Activated CD8-positive, alpha-beta memory T cell treated with anti-CD3 and anti-CD28 coated beads, Interleukin-2, amount 50 U/mL, for 1 hour (primary cell): Measurements from ENCODE around the gene MAMDC2.

Source experiments
- DNase-seq: peaks from one replicate; pipeline ENCODE4 v3.0.0-alpha.2; 2020; ENCODE audit errors: extremely low read depth

MAMDC2 gene

GRCh38 chr9:70107558-70107957 lies 63.9 kb downstream of the MAMDC2 start:
- DNase-seq = no peak

- no peak for DNase-seq
These were observed 64.5 kb downstream of the MAMDC2 start for GRCh38 chr9:70108181-70108580.

- DNase-seq = no peak
These were observed 66.8 kb downstream of the MAMDC2 start for GRCh38 chr9:70110194-70111041.

GRCh38 chr9:70111042-70111602 lies 67.5 kb downstream of the MAMDC2 start:
- DNase-seq = no peak

- DNase-seq = no peak
These were observed 68.1 kb downstream of the MAMDC2 start for GRCh38 chr9:70111641-70112236.

GRCh38 chr9:70112981-70113380 lies 69.3 kb downstream of the MAMDC2 start:
- DNase-seq = no peak

GRCh38 chr9:70113403-70114022 lies 69.9 kb downstream of the MAMDC2 start:
- DNase-seq = no peak

- DNase-seq = no peak
These were observed 71.2 kb downstream of the MAMDC2 start for GRCh38 chr9:70114898-70115297.

GRCh38 chr9:70117835-70118319 lies 74.2 kb downstream of the MAMDC2 start:
- no peak for DNase-seq

GRCh38 chr9:70119786-70120185 lies 76.1 kb downstream of the MAMDC2 start:
- DNase-seq = no peak

- no peak for DNase-seq
These were observed 77.3 kb downstream of the MAMDC2 start for GRCh38 chr9:70120834-70121510.

GRCh38 chr9:70121818-70122436 lies 78.3 kb downstream of the MAMDC2 start:
- no peak for DNase-seq

- DNase-seq = no peak
These were observed 80.0 kb downstream of the MAMDC2 start for GRCh38 chr9:70123695-70124094.

- DNase-seq = no peak
These were observed 82.1 kb downstream of the MAMDC2 start for GRCh38 chr9:70125621-70126263.

GRCh38 chr9:70127036-70127435 lies 83.4 kb downstream of the MAMDC2 start:
- DNase-seq = no peak

- DNase-seq = no peak
These were observed 84.1 kb downstream of the MAMDC2 start for GRCh38 chr9:70127540-70128416.

GRCh38 chr9:70130266-70130665 lies 86.6 kb downstream of the MAMDC2 start:
- DNase-seq = no peak

- no peak for DNase-seq
These were observed 87.6 kb downstream of the MAMDC2 start for GRCh38 chr9:70131296-70131695.

- no peak for DNase-seq
These were observed 89.9 kb downstream of the MAMDC2 start for GRCh38 chr9:70133253-70134208.
